IMR-90 (cell line): ENCODE measurements around the gene NR1H4. TPM values are rescaled to one million over a fixed set of nuclear protein-coding genes. Genes with fewer than 3 reads are reported as not detected.

Source experiments
- ATAC-seq: fragments of 200-7000 bp; cut with Tn5 transposase; 2 replicates; pipeline ENCODE4 v1.9.1; 2020; ENCODE audit warnings: low read depth, mild to moderate bottlenecking, moderate library complexity
- BruUV-seq: library from RNA; stranded (reverse); fragments of 400-500 nt; replicated peaks from 2 replicates; lab custom pipeline; 2021; lab: Mats Ljungman, UMichigan
- CTCF ChIA-PET: fragments of 300-600 bp; formaldehyde crosslinking; extraction: SDS; loops from one replicate; lab custom pipeline; 2021; ENCODE audit warnings: antibody characterized with exemption; lab: Yijun Ruan, JAX
- POLR2A ChIA-PET: fragments of 300-600 bp; sonication (Branson Sonifier 250); formaldehyde crosslinking; loops from one replicate; lab custom pipeline; 2022; ENCODE audit warnings: antibody characterized with exemption; ENCODE audit not compliant: unreplicated experiment; lab: Charles Lee
- DNase-seq: peaks from one replicate; pipeline ENCODE4 v3.0.0; 2013
- H2AFZ ChIP-seq: replicated peaks from 2 replicates; pipeline ENCODE3; 2013; ENCODE audit warnings: low read length, mild to moderate bottlenecking; ENCODE audit not compliant: poor library complexity
- H2AK5ac ChIP-seq: 2 replicates; pipeline ENCODE4 v1.6.1; 2013; ENCODE audit warnings: low read depth, low read length, inconsistent platforms
- H2AK9ac ChIP-seq: replicated peaks from 2 replicates; pipeline ENCODE3; 2013; ENCODE audit warnings: mild to moderate bottlenecking, low read depth, low read length, moderate library complexity; ENCODE audit not compliant: poor library complexity
- H2BK120ac ChIP-seq: 2 replicates; pipeline ENCODE4 v1.6.1; 2013; ENCODE audit warnings: low read depth, low read length, inconsistent platforms
- H2BK15ac ChIP-seq: 3 replicates; pipeline ENCODE4 v1.6.1; 2013; ENCODE audit warnings: low read depth, low read length, inconsistent platforms
- H2BK20ac ChIP-seq: 2 replicates; pipeline ENCODE4 v1.6.1; 2013; ENCODE audit warnings: low read depth, mild to moderate bottlenecking, inconsistent platforms, low read length, moderate library complexity
- H2BK5ac ChIP-seq: 2 replicates; pipeline ENCODE4 v1.6.1; 2013; ENCODE audit warnings: mild to moderate bottlenecking, low read depth, low read length, inconsistent platforms; ENCODE audit not compliant: poor library complexity, severe bottlenecking
- H3K14ac ChIP-seq: replicated peaks from 2 replicates; pipeline ENCODE4 v1.6.1; 2013; ENCODE audit warnings: low read depth, low read length, inconsistent platforms
- H3K18ac ChIP-seq: 2 replicates; pipeline ENCODE4 v1.6.1; 2013; ENCODE audit warnings: low read depth, low read length, control low read depth
- H3K23ac ChIP-seq: 2 replicates; pipeline ENCODE4 v1.6.1; 2013; ENCODE audit warnings: low read depth, low read length, inconsistent platforms
- H3K27ac ChIP-seq: 2 replicates; pipeline ENCODE4 v1.5.1; 2013; ENCODE audit warnings: mild to moderate bottlenecking, control low read depth, low read length; ENCODE audit not compliant: insufficient read depth
- H3K27me3 ChIP-seq: 2 replicates; pipeline ENCODE4 v1.6.1; 2013; ENCODE audit warnings: low read length; ENCODE audit not compliant: control insufficient read depth, insufficient read depth
- H3K36me3 ChIP-seq: 2 replicates; pipeline ENCODE4 v1.6.1; 2013; ENCODE audit warnings: low read length, mixed read lengths; ENCODE audit not compliant: control insufficient read depth, insufficient read depth
- H3K4ac ChIP-seq: 2 replicates; pipeline ENCODE4 v1.6.1; 2013; ENCODE audit warnings: low read depth, low read length, inconsistent platforms
- H3K4me1 ChIP-seq: 2 replicates; pipeline ENCODE4 v1.6.1; 2013; ENCODE audit warnings: low read length, mixed read lengths; ENCODE audit not compliant: control insufficient read depth, insufficient read depth
- H3K4me2 ChIP-seq: 2 replicates; pipeline ENCODE4 v1.6.1; 2013; ENCODE audit warnings: low read depth, mild to moderate bottlenecking, control low read depth, low read length, moderate library complexity
- H3K4me3 ChIP-seq: 2 replicates; pipeline ENCODE4 v1.5.1; 2013; ENCODE audit warnings: low read depth, mild to moderate bottlenecking, control low read depth, low read length, moderate library complexity; ENCODE audit not compliant: insufficient read depth
- H3K56ac ChIP-seq: 2 replicates; pipeline ENCODE4 v1.6.1; 2013; ENCODE audit warnings: low read length, inconsistent platforms; ENCODE audit not compliant: insufficient read depth; ENCODE audit errors: extremely low read depth
- H3K79me1 ChIP-seq, 2 experiments: 2 replicates each; pipeline ENCODE4 v1.6.1; 2013; ENCODE audit warnings: low read length in 2 of 2, inconsistent platforms in 1 of 2, low read depth in 1 of 2
- H3K9ac ChIP-seq: 2 replicates; pipeline ENCODE4 v1.6.1; 2013; ENCODE audit warnings: low read depth, low read length, control low read depth
- H3K9me1 ChIP-seq: 2 replicates; pipeline ENCODE4 v1.6.1; 2013; ENCODE audit warnings: low read length, inconsistent platforms; ENCODE audit not compliant: insufficient read depth
- H3K9me3 ChIP-seq: 2 replicates; pipeline ENCODE4 v1.6.1; 2013; ENCODE audit warnings: low read length; ENCODE audit not compliant: control insufficient read depth, insufficient read depth
- H4K20me1 ChIP-seq: 2 replicates; pipeline ENCODE4 v1.6.1; 2013; ENCODE audit warnings: low read length, inconsistent platforms; ENCODE audit not compliant: insufficient read depth
- H4K5ac ChIP-seq: 2 replicates; pipeline ENCODE4 v1.6.1; 2013; ENCODE audit warnings: mild to moderate bottlenecking, low read depth, low read length, control low read depth
- H4K8ac ChIP-seq, 2 experiments: 2 replicates each; pipeline ENCODE4 v1.6.1; 2013; ENCODE audit warnings: low read depth in 2 of 2, low read length in 2 of 2, control low read depth in 1 of 2, inconsistent platforms in 1 of 2
- H4K91ac ChIP-seq: 2 replicates; pipeline ENCODE4 v1.6.1; 2013; ENCODE audit warnings: low read depth, low read length, inconsistent platforms; ENCODE audit not compliant: insufficient read depth
- BHLHE40 ChIP-seq: fragments of 150-350 bp; IDR thresholded peaks from 2 replicates; pipeline ENCODE4 v1.6.1; 2016; ENCODE audit warnings: mild to moderate bottlenecking, low read depth, low read length
- CEBPB ChIP-seq: IDR thresholded peaks from 2 replicates; pipeline ENCODE4 v1.6.1; 2012; ENCODE audit warnings: low read depth, low read length, improper control_type of control experiment
- CHD1 ChIP-seq: IDR thresholded peaks from 2 replicates; pipeline ENCODE4 v1.6.1; 2012; ENCODE audit warnings: low read depth, low read length, improper control_type of control experiment
- CTCF ChIP-seq: conservative IDR thresholded peaks from 2 replicates; pipeline ENCODE4 v1.5.1; 2012; ENCODE audit warnings: mild to moderate bottlenecking, low read depth, low read length, improper control_type of control experiment
- ELK1 ChIP-seq: fragments of 150-350 bp; IDR thresholded peaks from 2 replicates; pipeline ENCODE4 v1.6.1; 2016; ENCODE audit warnings: low read depth, mild to moderate bottlenecking, low read length, moderate library complexity, borderline replicate concordance
- FOS ChIP-seq: fragments of 150-350 bp; IDR thresholded peaks from 2 replicates; pipeline ENCODE4 v1.6.1; 2016; ENCODE audit warnings: low read depth, low read length
- MAFK ChIP-seq: IDR thresholded peaks from 2 replicates; pipeline ENCODE4 v1.6.1; 2012; ENCODE audit warnings: low read depth, low read length, improper control_type of control experiment
- MAZ ChIP-seq: IDR thresholded peaks from 2 replicates; pipeline ENCODE4 v1.6.1; 2012; ENCODE audit warnings: low read depth, mild to moderate bottlenecking, low read length, improper control_type of control experiment, moderate library complexity, borderline replicate concordance
- MXI1 ChIP-seq: IDR thresholded peaks from 2 replicates; pipeline ENCODE4 v1.6.1; 2012; ENCODE audit warnings: low read depth, mild to moderate bottlenecking, low read length, moderate library complexity, borderline replicate concordance
- NFE2L2 ChIP-seq: fragments of 150-350 bp; IDR thresholded peaks from 2 replicates; pipeline ENCODE4 v1.6.1; 2016; ENCODE audit warnings: low read depth, mild to moderate bottlenecking, low read length
- POLR2A ChIP-seq: IDR thresholded peaks from 2 replicates; pipeline ENCODE4 v1.6.1; 2012; ENCODE audit warnings: mild to moderate bottlenecking, low read depth, low read length
- RAD21 ChIP-seq: IDR thresholded peaks from 2 replicates; pipeline ENCODE4 v1.6.1; 2012; ENCODE audit warnings: low read length, improper control_type of control experiment
- RCOR1 ChIP-seq: IDR thresholded peaks from 2 replicates; pipeline ENCODE4 v1.6.1; 2012; ENCODE audit warnings: mild to moderate bottlenecking, low read length, improper control_type of control experiment; ENCODE audit not compliant: insufficient replicate concordance
- RFX5 ChIP-seq: IDR thresholded peaks from 2 replicates; pipeline ENCODE4 v1.8.0; 2012; ENCODE audit warnings: low read depth, mild to moderate bottlenecking, low read length, moderate library complexity
- SMC3 ChIP-seq: fragments of 150-350 bp; IDR thresholded peaks from 2 replicates; pipeline ENCODE4 v1.6.1; 2016; ENCODE audit warnings: low read depth, mild to moderate bottlenecking, antibody characterized with exemption, low read length, moderate library complexity
- USF2 ChIP-seq: fragments of 150-350 bp; IDR thresholded peaks from 2 replicates; pipeline ENCODE4 v1.6.1; 2017; ENCODE audit warnings: mild to moderate bottlenecking, antibody characterized with exemption, low read length, low read depth
- WGBS, 2 experiments: methylation state at CpG; one replicate each; pipeline versions ENCODE4 v1.1.5 to v1.1.7; 2013; ENCODE audit warnings: missing lambda C conversion rate in 2 of 2; ENCODE audit not compliant: insufficient read length in 1 of 2; ENCODE audit errors: extremely low coverage in 2 of 2; 5-methylcytosine and 5-hydroxymethylcytosine counted together
- dilution Hi-C: fragments of 300-500 bp; cut with HindIII; formaldehyde crosslinking; loops from one replicate; pipeline ENCODE4 v1.14.3; 2018; ENCODE audit warnings: low sequenced_read_pairs; ENCODE audit not compliant: unreplicated experiment
- in situ Hi-C: fragments of 300-500 bp; cut with MboI; formaldehyde crosslinking; loops from 3 replicates; pipeline ENCODE4 v1.14.3; 2019; ENCODE audit warnings: low sequenced_read_pairs, inconsistent platforms, mixed read lengths
- intact Hi-C: fragments of 100-400 bp; cut with micrococcal nuclease; formaldehyde crosslinking; loops from 2 replicates; pipeline ENCODE4 v1.10.0; 2022
- polyA plus RNA-seq, 3 experiments: library from polyadenylated mRNA; depleted of rRNA; stranded (reverse); fragments of >200 nt; gene quantifications; 2 replicates each; pipeline ENCODE4 v1.2.3, GENCODE V29; 2012; ENCODE audit warnings: low replicate concordance in 1 of 3
- total RNA-seq: library from RNA; depleted of rRNA; stranded (reverse); fragments of >200 nt; gene quantifications from 2 replicates; pipeline ENCODE4 v1.2.3, GENCODE V29; 2012

The NR1H4 gene
- total and polyA plus RNA-seq, 2 of the 4 experiments (the other 2 are of a cell fraction) = not detected

- Histone ChIP-seq H2BK20ac (no peak overlapping the region), H3K18ac (no peak overlapping the region), H4K5ac (no peak overlapping the region), H3K27me3 (no peaks in the 10 kb centered on the region; the same call in 1 of the 2 replicates), H2BK5ac (no peak overlapping the region), H3K23ac (no peak overlapping the region), H2AK9ac (no peak overlapping the region), H3K27ac (no peak overlapping the region), H3K56ac (no peak overlapping the region), H3K9me3 (no peaks in the 10 kb centered on the region), H4K8ac (no peak overlapping the region), H4K91ac (no peak overlapping the region), H3K9me1 (no peaks in the 10 kb centered on the region), H3K4me3 (no peak overlapping the region), H3K4ac (no peak overlapping the region), H3K4me2 (no peak overlapping the region), H3K9ac (no peak overlapping the region), H4K20me1 (no peaks in the 10 kb centered on the region), H2AK5ac (no peak overlapping the region), H3K79me1 (no peaks in the 10 kb centered on the region), H2BK15ac (no peak overlapping the region), H2AFZ (no peak overlapping the region), H3K14ac (no peak overlapping the region), H2BK120ac (no peak overlapping the region), H3K4me1 (no peaks in the 10 kb centered on the region), H3K36me3 (no peaks in the 10 kb centered on the region)
- intact Hi-C loops (no loop called here), dilution Hi-C loops (no loop called here), in situ Hi-C loops (no loop called here)
- ATAC-seq (no peak), DNase-seq (no peak)
- CTCF ChIA-PET = interaction anchor here (1.6 kb wide), 1 partner anchor 91 kb away, joined by 3 read pairs; no protein-coding TSS in a partner anchor
- POLR2A ChIA-PET = no interaction called here
- no TSS peak for BruUV-seq
- TF ChIP-seq CHD1 (no peak), CTCF (no peak), USF2 (no peak), ELK1 (no peak), MAFK (no peak), RAD21 (no peak), BHLHE40 (no peak), NFE2L2 (no peak), RCOR1 (no peak), SMC3 (no peak), RFX5 (no peak), CEBPB (no peak), POLR2A (no peak), MXI1 (no peak), FOS (no peak), MAZ (no peak)
- WGBS, 2 experiments = no CpG with 5 or more reads among the region's 1 CpG
Measured at GRCh38 chr12:100464529-100464928, 9.1 kb upstream of the NR1H4 start.
